ENCODE measurements around the gene F8.
"Not testable (repeated sequence)": the region's sequence is repeated elsewhere in the genome, so short reads cannot be mapped to it uniquely, and the experiment has no call there.

F8 gene

GRCh38 chrX:154885549-154885948 is 137.0 kb downstream of the F8 start:
- not testable (repeated sequence) for H3K27me3 ChIP-seq (ENCODE audit: control insufficient read depth, insufficient read depth, low read length); H3K27ac ChIP-seq (ENCODE audit: low read depth, low read length); H3K4me1 ChIP-seq (ENCODE audit: control insufficient read depth, insufficient read depth, low read length); H3K9me3 ChIP-seq (ENCODE audit: control insufficient read depth, insufficient read depth, low read depth, low read length); H3K4me3 ChIP-seq (ENCODE audit: low read depth, low read length); H3K9ac ChIP-seq (ENCODE audit: low read length); H3K36me3 ChIP-seq (ENCODE audit: control insufficient read depth, insufficient read depth, low read length)

- H3K9me3 ChIP-seq (ENCODE audit: control insufficient read depth, insufficient read depth, low read depth, low read length) = not testable (repeated sequence)
These were observed 137.5 kb downstream of the F8 start for GRCh38 chrX:154885057-154885456.

GRCh38 chrX:154884069-154884468 is 138.5 kb downstream of the F8 start:
- not testable (repeated sequence) for H3K36me3 ChIP-seq (ENCODE audit: control insufficient read depth, insufficient read depth, low read length); H3K27ac ChIP-seq (ENCODE audit: low read depth, low read length); H3K27me3 ChIP-seq (ENCODE audit: control insufficient read depth, insufficient read depth, low read length); H3K9ac ChIP-seq (ENCODE audit: low read length); H3K4me3 ChIP-seq (ENCODE audit: low read depth, low read length); H3K4me1 ChIP-seq (ENCODE audit: control insufficient read depth, insufficient read depth, low read length)
- peaks cover 14% of the 10 kb centered on the region; the same call in 1 of the 2 replicates for H3K9me3 ChIP-seq (ENCODE audit: control insufficient read depth, insufficient read depth, low read depth, low read length)

More at GRCh38 chrX:154885057-154885456, 137.5 kb downstream of the F8 start:
- not testable (repeated sequence) for H3K4me1 ChIP-seq (ENCODE audit: control insufficient read depth, insufficient read depth, low read length); H3K9ac ChIP-seq (ENCODE audit: low read length); H3K27ac ChIP-seq (ENCODE audit: low read depth, low read length); H3K4me3 ChIP-seq (ENCODE audit: low read depth, low read length); H3K36me3 ChIP-seq (ENCODE audit: control insufficient read depth, insufficient read depth, low read length); H3K27me3 ChIP-seq (ENCODE audit: control insufficient read depth, insufficient read depth, low read length)

- Histone ChIP-seq H3K4me3 (ENCODE audit: low read depth, low read length) (no peak overlapping the region), H3K27ac (ENCODE audit: low read depth, low read length) (no peak overlapping the region), H3K9me3 (ENCODE audit: control insufficient read depth, insufficient read depth, low read depth, low read length) (peaks cover 14% of the 10 kb centered on the region; the same call in 1 of the 2 replicates), H3K36me3 (ENCODE audit: control insufficient read depth, insufficient read depth, low read length) (no peaks in the 10 kb centered on the region), H3K27me3 (ENCODE audit: control insufficient read depth, insufficient read depth, low read length) (no peaks in the 10 kb centered on the region), H3K4me1 (ENCODE audit: control insufficient read depth, insufficient read depth, low read length) (no peaks in the 10 kb centered on the region), H3K9ac (ENCODE audit: low read length) (no peak overlapping the region)
These were observed 149.2 kb downstream of the F8 start for GRCh38 chrX:154873329-154873728.

GRCh38 chrX:154868522-154868921 is 154.0 kb downstream of the F8 start:
- H3K9ac ChIP-seq (ENCODE audit: low read length); H3K36me3 ChIP-seq (ENCODE audit: control insufficient read depth, insufficient read depth, low read length); H3K4me3 ChIP-seq (ENCODE audit: low read depth, low read length); H3K4me1 ChIP-seq (ENCODE audit: control insufficient read depth, insufficient read depth, low read length); H3K27ac ChIP-seq (ENCODE audit: low read depth, low read length); H3K27me3 ChIP-seq (ENCODE audit: control insufficient read depth, insufficient read depth, low read length): not testable (repeated sequence)
- H3K9me3 ChIP-seq (ENCODE audit: control insufficient read depth, insufficient read depth, low read depth, low read length) = peaks cover 30% of the 10 kb centered on the region

GRCh38 chrX:154855256-154855655 is 167.3 kb downstream of the F8 start:
- Histone ChIP-seq H3K36me3 (ENCODE audit: control insufficient read depth, insufficient read depth, low read length) (no peaks in the 10 kb centered on the region), H3K4me1 (ENCODE audit: control insufficient read depth, insufficient read depth, low read length) (peaks cover 3% of the 10 kb centered on the region; the same call in 1 of the 2 replicates), H3K9me3 (ENCODE audit: control insufficient read depth, insufficient read depth, low read depth, low read length) (peaks cover 26% of the 10 kb centered on the region; the same call in 1 of the 2 replicates), H3K27ac (ENCODE audit: low read depth, low read length) (no peak overlapping the region), H3K9ac (ENCODE audit: low read length) (no peak overlapping the region), H3K27me3 (ENCODE audit: control insufficient read depth, insufficient read depth, low read length) (no peaks in the 10 kb centered on the region), H3K4me3 (ENCODE audit: low read depth, low read length) (no peak overlapping the region)

- Histone ChIP-seq H3K27me3 (ENCODE audit: control insufficient read depth, insufficient read depth, low read length) (no peaks in the 10 kb centered on the region), H3K9ac (ENCODE audit: low read length) (no peak overlapping the region), H3K4me1 (ENCODE audit: control insufficient read depth, insufficient read depth, low read length) (peaks cover 3% of the 10 kb centered on the region; the same call in 1 of the 2 replicates), H3K27ac (ENCODE audit: low read depth, low read length) (no peak overlapping the region), H3K36me3 (ENCODE audit: control insufficient read depth, insufficient read depth, low read length) (no peaks in the 10 kb centered on the region), H3K4me3 (ENCODE audit: low read depth, low read length) (no peak overlapping the region), H3K9me3 (ENCODE audit: control insufficient read depth, insufficient read depth, low read depth, low read length) (peaks cover 32% of the 10 kb centered on the region; the same call in 1 of the 2 replicates)
These were observed 171.4 kb downstream of the F8 start for GRCh38 chrX:154850957-154851611.

- Histone ChIP-seq H3K9ac (ENCODE audit: low read length) (no peak overlapping the region), H3K9me3 (ENCODE audit: control insufficient read depth, insufficient read depth, low read depth, low read length) (peaks cover 15% of the 10 kb centered on the region), H3K4me3 (ENCODE audit: low read depth, low read length) (no peak overlapping the region), H3K27me3 (ENCODE audit: control insufficient read depth, insufficient read depth, low read length) (no peaks in the 10 kb centered on the region), H3K27ac (ENCODE audit: low read depth, low read length) (no peak overlapping the region), H3K36me3 (ENCODE audit: control insufficient read depth, insufficient read depth, low read length) (no peaks in the 10 kb centered on the region), H3K4me1 (ENCODE audit: control insufficient read depth, insufficient read depth, low read length) (no peaks in the 10 kb centered on the region)
These were observed 181.7 kb downstream of the F8 start for GRCh38 chrX:154840856-154841255.

- no peak overlapping the region for H3K4me3 ChIP-seq (ENCODE audit: low read depth, low read length)
- H3K27me3 ChIP-seq (ENCODE audit: control insufficient read depth, insufficient read depth, low read length) = no peaks in the 10 kb centered on the region
- H3K27ac ChIP-seq (ENCODE audit: low read depth, low read length) = no peak overlapping the region
- no peaks in the 10 kb centered on the region for H3K36me3 ChIP-seq (ENCODE audit: control insufficient read depth, insufficient read depth, low read length)
- H3K4me1 ChIP-seq (ENCODE audit: control insufficient read depth, insufficient read depth, low read length) = no peaks in the 10 kb centered on the region
- H3K9me3 ChIP-seq (ENCODE audit: control insufficient read depth, insufficient read depth, low read depth, low read length) = peaks cover 20% of the 10 kb centered on the region
- no peak overlapping the region for H3K9ac ChIP-seq (ENCODE audit: low read length)
These were observed 186.4 kb downstream of the F8 start for GRCh38 chrX:154836163-154836562.

GRCh38 chrX:154834562-154834961 is 188.0 kb downstream of the F8 start, which contains the start of gene SMIM9:
Gene SMIM9, minus strand, starts transcription at chrX:154834662. Its CDS starts 3,806 bp downstream, at chrX:154830856.
- H3K27me3 ChIP-seq (ENCODE audit: control insufficient read depth, insufficient read depth, low read length) = no peaks in the 10 kb centered on the region
- H3K27ac ChIP-seq (ENCODE audit: low read depth, low read length) = no peak within 1 kb of the TSS
- no peak within 1 kb of the TSS for H3K9ac ChIP-seq (ENCODE audit: low read length)
- no peak within 1 kb of the TSS for H3K4me3 ChIP-seq (ENCODE audit: low read depth, low read length)
- H3K9me3 ChIP-seq (ENCODE audit: control insufficient read depth, insufficient read depth, low read depth, low read length) = peaks cover 15% of the 10 kb centered on the region
- no peaks in the 10 kb centered on the region for H3K4me1 ChIP-seq (ENCODE audit: control insufficient read depth, insufficient read depth, low read length)
- H3K36me3 ChIP-seq (ENCODE audit: control insufficient read depth, insufficient read depth, low read length) = no peaks in the 10 kb centered on the region

- H3K4me1 ChIP-seq (ENCODE audit: control insufficient read depth, insufficient read depth, low read length) = no peaks in the 10 kb centered on the region
- no peaks in the 10 kb centered on the region for H3K27me3 ChIP-seq (ENCODE audit: control insufficient read depth, insufficient read depth, low read length)
- H3K36me3 ChIP-seq (ENCODE audit: control insufficient read depth, insufficient read depth, low read length) = no peaks in the 10 kb centered on the region
- peaks cover 13% of the 10 kb centered on the region; the same call in 1 of the 2 replicates for H3K9me3 ChIP-seq (ENCODE audit: control insufficient read depth, insufficient read depth, low read depth, low read length)
- H3K4me3 ChIP-seq (ENCODE audit: low read depth, low read length) = no peak overlapping the region
- H3K9ac ChIP-seq (ENCODE audit: low read length) = no peak overlapping the region
- H3K27ac ChIP-seq (ENCODE audit: low read depth, low read length) = no peak overlapping the region
These were observed 188.7 kb downstream of the F8 start for GRCh38 chrX:154833746-154834274.
